ENCODE data around the gene TUNAR.

TUNAR gene

GRCh38 chr14:95863295-95863694, 13.3 kb upstream of the TUNAR start:
- TF ChIP-seq CTCF (IDR thresholded peaks at IDR 0.05; ENCODE audit: control insufficient read depth, insufficient read depth, low read depth, low read length, missing control alignments), result no peak
- DNase-seq (ENCODE audit: low read depth), result no peak
- H3K4me3 ChIP-seq (ENCODE audit: control insufficient read depth, low read depth, low read length), result no peak overlapping the region

- no peak overlapping the region for H3K4me3 ChIP-seq (ENCODE audit: control insufficient read depth, low read depth, low read length)
- no peak for TF ChIP-seq CTCF (IDR thresholded peaks at IDR 0.05; ENCODE audit: control insufficient read depth, insufficient read depth, low read depth, low read length, missing control alignments)
- no peak for DNase-seq (ENCODE audit: low read depth)
Observed at GRCh38 chr14:95869776-95870175, 6.9 kb upstream of the TUNAR start.

GRCh38 chr14:95870772-95871171, 5.9 kb upstream of the TUNAR start:
- DNase-seq (ENCODE audit: low read depth), result no peak
- TF ChIP-seq CTCF (IDR thresholded peaks at IDR 0.05; ENCODE audit: control insufficient read depth, insufficient read depth, low read depth, low read length, missing control alignments), result no peak
- H3K4me3 ChIP-seq (ENCODE audit: control insufficient read depth, low read depth, low read length), result no peak overlapping the region

- no peak for TF ChIP-seq CTCF (IDR thresholded peaks at IDR 0.05; ENCODE audit: control insufficient read depth, insufficient read depth, low read depth, low read length, missing control alignments)
- no peak overlapping the region for H3K4me3 ChIP-seq (ENCODE audit: control insufficient read depth, low read depth, low read length)
- DNase-seq (ENCODE audit: low read depth), result no peak
Observed at GRCh38 chr14:95871531-95871930, 5.1 kb upstream of the TUNAR start.

- H3K4me3 ChIP-seq (ENCODE audit: control insufficient read depth, low read depth, low read length), result no peak overlapping the region
Observed at GRCh38 chr14:95872777-95873176, 3.9 kb upstream of the TUNAR start.

GRCh38 chr14:95875831-95876760, 536 bp upstream of the TUNAR start:
- no peak for TF ChIP-seq CTCF (IDR thresholded peaks at IDR 0.05; ENCODE audit: control insufficient read depth, insufficient read depth, low read depth, low read length, missing control alignments)
- no peak overlapping the region for H3K4me3 ChIP-seq (ENCODE audit: control insufficient read depth, low read depth, low read length)
- no peak for DNase-seq (ENCODE audit: low read depth)

More at GRCh38 chr14:95872777-95873176, 3.9 kb upstream of the TUNAR start:
- no peak for DNase-seq (ENCODE audit: low read depth)
- no peak for TF ChIP-seq CTCF (IDR thresholded peaks at IDR 0.05; ENCODE audit: control insufficient read depth, insufficient read depth, low read depth, low read length, missing control alignments)

All from AG09309 (cell line).